Stimulated activated CD8-positive, alpha-beta memory T cell treated with anti-CD3 and anti-CD28 coated beads, Interleukin-15, amount 100 ng/mL, for 1 hour (primary cell): ENCODE results near the gene WIPI1.
"Not testable (repeated sequence)": the region's sequence is repeated elsewhere in the genome, so short reads cannot be mapped to it uniquely, and the experiment has no call there.

Experiments used
- DNase-seq: peaks from one replicate; pipeline ENCODE4 v3.0.0-alpha.2; 2020; ENCODE audit warnings: low read depth

Gene WIPI1

DNA sequence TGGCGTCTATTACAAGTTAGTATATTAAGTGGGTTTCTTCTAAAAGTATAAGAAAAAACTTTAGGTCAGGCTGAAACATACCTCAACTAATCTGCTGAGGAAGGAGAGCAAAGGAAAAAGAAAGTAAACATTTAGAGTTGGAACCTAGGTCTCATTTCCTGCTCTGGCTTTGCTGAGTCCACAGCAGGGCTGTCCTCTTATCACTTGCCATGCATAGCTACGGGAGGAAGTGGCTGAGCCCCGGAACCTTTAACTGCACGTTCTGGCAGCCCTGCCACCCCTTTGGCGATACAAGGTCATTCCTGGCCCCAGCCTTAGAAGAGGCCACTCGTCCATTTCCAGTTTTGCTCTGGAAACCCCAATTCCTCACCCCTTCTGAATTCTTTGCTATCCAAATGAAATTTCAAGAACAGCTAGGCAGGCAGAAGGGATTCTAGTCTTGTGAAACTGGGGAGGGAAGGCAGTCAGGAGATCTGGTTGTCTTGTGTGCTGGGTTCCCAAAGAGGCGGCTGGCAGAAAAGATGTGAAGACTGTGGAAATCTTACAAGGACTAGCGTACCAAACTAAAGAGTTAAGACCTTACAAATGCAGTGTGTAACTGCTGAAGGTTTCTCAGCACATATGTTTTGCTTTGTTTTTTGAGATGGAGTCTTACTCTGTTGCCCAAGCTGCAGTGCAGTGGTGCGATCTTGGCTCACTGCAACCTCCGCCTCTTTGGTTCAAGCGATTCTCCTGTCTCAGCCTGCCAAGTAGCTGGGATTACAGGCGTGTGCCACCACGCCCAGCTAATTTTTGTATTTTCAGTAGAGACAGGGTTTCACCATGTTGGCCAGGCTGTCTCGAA lies 19.1 kb downstream of the WIPI1 start:
- DNase-seq, result no peak

DNA sequence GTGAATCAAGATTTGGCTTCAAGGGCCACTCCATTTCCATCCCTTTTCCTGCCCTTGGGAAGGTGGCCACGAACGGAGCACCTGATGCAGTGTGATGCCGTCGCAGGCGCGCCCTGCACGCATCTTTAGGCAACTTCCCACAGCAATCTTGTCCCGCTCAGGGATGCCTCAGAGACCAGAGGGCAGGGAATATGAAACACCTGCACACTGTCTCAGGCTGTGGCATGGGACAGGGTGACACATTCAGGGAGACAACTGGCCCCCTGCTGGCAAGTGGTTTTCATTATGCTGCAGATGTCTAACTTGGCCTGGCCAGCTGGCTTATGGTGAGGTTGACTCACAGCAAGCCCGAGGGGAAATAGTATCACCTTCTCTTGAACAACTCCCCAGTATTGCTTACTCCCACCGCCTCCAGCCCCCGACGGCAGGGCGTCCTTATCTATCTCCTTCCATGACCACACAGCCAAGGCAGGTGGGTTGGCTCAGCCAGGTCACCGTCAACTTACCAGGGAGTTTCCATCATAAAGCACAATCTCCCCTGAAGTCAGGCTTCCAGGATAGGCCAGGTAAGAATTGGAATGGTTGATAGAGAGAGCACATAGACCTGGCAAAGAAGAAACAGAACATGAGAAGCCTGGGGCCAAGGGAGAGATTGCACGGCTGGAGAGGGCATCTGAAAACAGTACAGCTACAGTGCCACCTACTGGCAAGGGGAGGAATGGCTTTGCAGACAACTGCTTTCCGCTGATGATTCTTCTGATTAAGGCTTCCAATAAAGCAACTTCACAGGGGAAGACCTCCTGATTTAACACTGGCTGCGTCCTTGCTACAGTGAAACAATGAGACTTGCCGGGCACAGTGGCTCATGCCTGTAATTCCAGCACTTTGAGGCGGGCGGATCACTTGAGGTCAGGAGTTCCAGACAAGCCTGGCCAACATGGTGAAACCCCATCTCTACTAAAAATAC lies 21.1 kb downstream of the WIPI1 start:
- DNase-seq, result peak; percentile 72

DNA sequence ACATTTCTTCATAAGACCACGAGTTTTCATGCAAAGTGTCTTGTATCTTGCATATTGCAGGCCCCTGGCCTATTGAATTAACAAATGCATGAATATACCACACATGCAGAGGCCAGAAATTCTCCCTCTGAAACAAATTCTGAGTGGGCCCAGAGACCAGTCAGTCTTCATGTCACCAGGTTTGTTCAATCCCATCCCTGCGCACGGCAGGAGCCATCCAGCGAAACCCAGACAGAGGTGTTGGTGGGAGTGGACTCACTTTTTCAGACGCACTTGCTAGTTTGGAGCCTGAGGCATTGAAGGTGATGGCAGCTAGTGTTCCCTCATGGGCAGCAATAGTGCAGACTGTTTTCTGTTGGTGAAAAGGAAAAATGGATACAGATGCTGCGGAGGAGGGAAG lies 21.9 kb downstream of the WIPI1 start:
- no peak for DNase-seq

- no peak for DNase-seq
Measured at GRCh38 chr17:68433911-68434508, 23.3 kb downstream of the WIPI1 start.

- DNase-seq, result no peak
Measured at GRCh38 chr17:68433211-68433610, 24.1 kb downstream of the WIPI1 start.

DNA sequence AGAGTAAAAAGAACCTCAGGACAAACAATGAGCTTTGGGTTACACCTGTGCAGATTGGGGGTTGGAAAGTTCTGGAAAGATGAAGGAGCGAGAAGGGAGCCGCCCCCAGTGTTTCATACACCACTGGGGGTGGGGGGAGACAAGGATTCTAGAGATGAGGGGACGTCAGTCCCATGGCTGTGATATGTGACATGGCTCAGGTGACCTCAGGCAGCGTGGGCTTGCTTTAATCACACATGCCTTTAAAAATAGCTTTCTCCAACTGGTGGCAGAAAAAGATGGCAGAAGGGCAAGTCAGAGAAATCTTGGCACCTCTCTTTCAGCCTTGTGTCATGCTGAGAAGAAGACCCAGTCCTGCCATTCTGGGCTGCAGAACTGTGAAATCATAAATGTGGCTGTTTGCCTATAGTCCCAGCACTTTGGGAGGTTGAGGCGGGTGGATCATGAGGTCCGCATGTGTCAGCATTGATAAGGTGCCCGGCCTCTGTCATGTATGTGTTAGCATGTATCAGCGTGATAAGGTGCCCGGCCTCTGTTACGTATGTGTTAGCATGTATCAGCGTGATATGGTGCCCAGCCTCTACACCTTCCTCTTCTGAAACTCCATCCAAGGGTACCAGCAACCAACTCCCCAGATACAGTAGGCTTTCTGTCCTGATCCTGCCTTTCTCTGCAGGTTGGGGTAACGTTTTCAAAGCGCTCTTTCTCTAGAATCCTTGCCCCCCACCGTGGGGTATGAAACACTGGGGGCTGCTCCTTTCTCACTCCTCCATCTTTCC lies 25.0 kb downstream of the WIPI1 start:
- no peak for DNase-seq

- peak; percentile 25 for DNase-seq
Measured at GRCh38 chr17:68431661-68432071, 25.6 kb downstream of the WIPI1 start.

DNA sequence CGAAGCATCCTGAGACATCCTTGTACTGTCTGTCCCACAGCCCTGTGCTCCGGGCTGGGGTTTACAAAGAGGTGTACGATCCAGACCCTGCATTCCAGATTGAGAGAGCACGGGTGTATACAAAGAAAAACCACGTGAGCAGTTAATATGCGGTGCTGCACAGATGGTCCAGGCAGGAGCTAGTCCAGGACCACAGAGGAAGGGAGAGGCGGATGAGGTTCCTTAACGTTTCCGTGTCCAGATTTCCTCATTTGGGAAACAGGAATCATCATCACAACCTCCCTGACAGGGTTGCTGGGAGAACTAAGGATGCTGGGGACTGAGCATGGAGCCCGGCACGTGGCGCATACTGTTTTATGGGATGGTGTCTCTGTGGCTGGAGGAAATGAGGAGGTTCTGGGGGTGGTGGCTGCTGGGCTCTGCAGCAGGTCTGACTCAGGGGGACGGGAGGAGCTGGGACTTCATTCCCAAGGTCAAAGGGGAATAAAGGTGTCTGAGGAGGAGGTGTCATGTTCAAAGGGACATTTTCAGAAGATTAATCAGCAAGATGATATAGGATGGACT lies 26.2 kb downstream of the WIPI1 start:
- no peak for DNase-seq

DNA sequence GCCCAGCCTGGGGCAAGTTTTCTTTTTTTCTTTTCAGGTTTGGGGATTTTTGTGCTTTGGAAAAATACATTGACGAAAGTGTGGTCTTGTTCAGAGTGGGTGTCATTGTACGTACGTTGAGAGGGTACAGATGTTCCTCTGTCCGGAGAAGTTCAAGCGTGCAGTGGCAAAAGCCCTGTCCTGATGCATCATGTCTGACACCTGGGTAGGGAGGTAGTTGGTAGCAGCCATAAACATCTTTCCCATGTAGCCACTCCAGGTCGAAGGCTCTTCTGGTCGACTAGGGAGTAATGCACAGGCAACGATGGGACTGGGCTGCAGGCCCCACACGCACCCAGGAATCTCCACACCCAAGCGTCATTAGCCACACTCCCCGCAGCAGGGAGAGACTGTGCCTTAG lies 27.4 kb downstream of the WIPI1 start:
- no peak for DNase-seq

- DNase-seq, result no peak
Measured at GRCh38 chr17:68428498-68429172, 28.7 kb downstream of the WIPI1 start.

GRCh38 chr17:68427575-68427974 lies 29.7 kb downstream of the WIPI1 start:
- DNase-seq, result no peak

GRCh38 chr17:68425979-68426378 lies 31.3 kb downstream of the WIPI1 start:
- no peak for DNase-seq

DNA sequence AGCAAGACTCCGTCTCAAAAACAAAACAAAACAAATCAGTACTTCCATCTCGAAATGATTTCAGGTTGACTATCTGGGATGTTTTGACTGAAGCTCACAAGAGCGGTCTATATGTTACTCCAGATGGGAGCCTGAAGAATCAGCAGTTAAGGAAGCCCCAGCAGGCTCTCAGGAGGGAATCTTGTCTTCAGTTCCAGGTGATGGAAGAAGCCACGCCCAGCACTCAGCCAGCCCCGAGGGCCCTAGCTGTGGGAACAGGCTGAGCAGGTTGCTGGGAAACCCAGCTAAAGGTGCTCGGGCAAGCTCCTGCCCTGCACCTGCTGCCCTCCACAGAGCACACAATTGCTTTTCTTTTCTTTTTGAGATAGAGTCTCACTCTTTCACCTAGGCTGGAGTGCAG lies 32.4 kb downstream of the WIPI1 start:
- no peak for DNase-seq

DNA sequence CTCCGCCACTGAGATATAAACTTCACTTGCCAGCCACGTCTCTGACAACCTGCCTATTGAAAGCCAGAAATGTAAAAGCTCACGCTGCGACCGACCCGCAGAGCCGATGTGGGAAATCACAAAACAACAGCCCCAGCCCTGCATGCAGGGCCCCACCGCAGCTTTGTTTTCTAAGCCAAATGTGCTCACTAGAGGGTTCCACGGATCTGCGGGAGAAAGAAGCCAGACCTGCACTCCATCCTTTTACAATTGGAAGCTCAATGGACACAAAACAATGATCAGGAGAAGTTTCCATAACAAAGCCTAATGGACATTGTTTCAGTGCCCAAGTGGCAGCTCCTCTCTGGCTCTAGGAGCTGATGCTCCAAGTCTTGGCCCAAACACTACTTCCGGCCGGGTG lies 33.1 kb downstream of the WIPI1 start:
- DNase-seq, result no peak

GRCh38 chr17:68423251-68423650 lies 34.0 kb downstream of the WIPI1 start:
- no peak for DNase-seq

DNA sequence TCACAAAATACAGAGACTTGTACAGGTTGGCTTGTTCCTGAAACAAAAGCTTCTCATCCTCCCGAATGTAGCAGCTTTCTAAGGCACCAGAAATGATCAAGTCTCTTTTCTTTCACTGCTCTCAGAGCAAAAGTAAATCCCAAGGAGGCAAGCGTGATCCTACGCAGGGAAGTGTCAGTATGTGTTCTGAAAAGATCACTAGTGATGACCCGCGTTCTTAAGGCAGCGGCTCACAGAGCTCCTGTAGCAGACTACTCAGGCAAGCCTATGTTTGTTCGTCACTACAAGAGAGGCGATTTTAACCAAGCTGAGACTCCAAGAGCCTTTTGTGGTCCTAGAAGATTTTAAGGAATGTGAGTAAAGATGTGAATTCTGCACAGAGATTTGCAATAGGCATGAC lies 34.5 kb downstream of the WIPI1 start:
- DNase-seq, result no peak

DNA sequence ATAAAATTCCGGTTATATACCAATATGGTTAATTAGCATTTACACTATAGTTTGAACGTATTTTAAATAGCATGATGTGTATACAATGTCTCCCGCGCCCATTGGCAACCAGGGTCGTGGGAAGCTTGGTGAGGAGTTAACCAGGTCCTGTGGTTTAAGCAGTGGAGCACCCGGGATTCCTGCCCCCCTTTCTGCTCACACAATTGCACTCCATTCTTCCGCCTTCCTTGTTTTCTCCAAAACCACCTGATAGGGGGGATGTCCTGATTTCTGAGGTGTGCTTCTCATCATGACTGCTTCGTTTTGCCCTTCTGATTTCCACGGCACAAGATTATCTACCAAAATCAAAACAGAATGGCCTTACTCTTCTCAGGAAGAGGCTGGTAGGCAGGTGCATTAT lies 35.8 kb downstream of the WIPI1 start:
- no peak for DNase-seq

- DNase-seq, result no peak
Measured at GRCh38 chr17:68420065-68420464, 37.2 kb downstream of the WIPI1 start.

GRCh38 chr17:68418876-68419275 lies 38.4 kb downstream of the WIPI1 start:
- no peak for DNase-seq

DNA sequence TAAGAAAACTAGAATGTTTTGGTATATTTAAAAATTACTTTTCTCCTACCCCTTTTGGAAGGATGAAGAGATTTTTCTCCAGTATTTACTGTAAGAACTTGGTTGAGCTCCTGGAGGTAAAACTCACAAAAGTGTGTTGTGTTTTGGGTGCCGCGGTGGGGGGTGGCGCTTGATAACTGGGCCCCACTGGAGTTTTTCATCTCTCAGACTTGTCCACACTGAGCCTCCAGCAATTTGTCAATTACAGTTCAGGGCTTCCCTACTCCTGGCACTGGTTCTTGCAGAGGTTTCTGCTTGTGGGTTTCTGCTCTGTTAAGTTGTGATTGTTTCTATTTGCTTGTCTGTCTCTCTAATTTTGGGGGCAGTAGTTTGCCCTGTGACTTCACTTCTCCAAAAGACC lies 40.0 kb downstream of the WIPI1 start:
- no peak for DNase-seq

DNA sequence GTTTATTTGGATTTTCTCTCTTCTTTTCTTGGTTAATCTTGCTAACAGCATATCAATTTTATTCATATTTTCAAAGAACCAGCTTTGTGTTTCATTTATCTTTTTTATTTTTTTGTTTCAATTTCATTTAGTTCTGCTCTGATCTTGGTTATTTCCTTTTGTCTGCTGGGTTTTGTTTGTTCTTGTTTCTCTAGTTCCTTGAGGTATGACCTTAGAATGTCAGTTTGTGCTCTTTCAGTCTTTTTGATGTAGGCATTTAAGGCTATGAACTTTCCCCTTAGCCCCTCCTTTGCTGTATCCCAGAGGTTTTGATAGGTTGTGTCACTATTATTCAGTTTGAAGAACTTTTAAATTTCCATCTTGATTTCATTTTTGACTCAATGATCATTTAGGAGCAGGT lies 42.4 kb downstream of the WIPI1 start:
- not testable (repeated sequence) for DNase-seq
